Suprapubic skin (tissue), 4 donors: ENCODE measurements around the gene FOXE3.

Experiments
- EP300 ChIP-seq: sonication (generic); formaldehyde crosslinking; IDR thresholded peaks from one replicate; pipeline ENCODE4 v1.6.1; 2017; ENCODE audit warnings: antibody characterized with exemption
- POLR2A ChIP-seq, 2 donors: fragments of 450-650 bp; IDR thresholded peaks; one replicate each; pipeline ENCODE4 v1.6.1; 2017; ENCODE audit warnings: antibody characterized with exemption in 2 of 2, mild to moderate bottlenecking in 2 of 2, moderate library complexity in 2 of 2
- POLR2AphosphoS5 ChIP-seq, 3 donors: sonication (generic); formaldehyde crosslinking; IDR thresholded peaks; one replicate each; pipeline ENCODE4 v1.6.1; 2017; ENCODE audit warnings: antibody characterized with exemption in 3 of 3
- TF ChIP-seq, protein P1 (sequence below), 2 donors: fragments of 200-600 bp in 1 of 2; fragments of 450-650 bp in 1 of 2; sonication (generic) in 1 of 2; IDR thresholded peaks; one replicate each; pipeline ENCODE4 v1.5.1; 2016 to 2019; ENCODE audit warnings: antibody characterized with exemption in 2 of 2, mild to moderate bottlenecking in 1 of 2, moderate library complexity in 1 of 2

DNA sequence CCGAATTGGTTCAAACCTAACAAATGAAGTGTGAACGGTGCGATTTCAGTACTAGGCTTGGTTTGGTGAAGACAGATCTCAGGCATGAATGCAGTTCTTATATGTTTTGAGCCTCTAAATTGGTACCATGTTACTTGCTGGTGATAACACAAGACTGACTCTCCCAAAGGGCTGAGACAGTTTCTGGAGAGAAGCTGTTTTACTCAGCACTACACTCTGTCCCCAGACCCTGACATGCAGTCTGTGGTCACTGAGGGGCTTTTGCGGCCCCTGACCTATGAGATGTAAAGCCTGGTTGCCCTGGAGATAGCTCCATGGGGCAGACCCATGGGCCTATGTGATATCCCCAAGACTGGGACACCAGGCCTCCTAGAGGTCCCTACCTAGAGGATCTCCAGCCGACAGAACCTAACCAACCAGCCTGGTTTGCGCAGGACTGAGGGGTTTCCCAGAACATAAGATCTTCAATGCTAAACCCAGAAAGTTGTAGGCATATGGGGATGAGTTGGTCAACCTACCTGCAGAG lies 19.4 kb upstream of the FOXE3 start:
- TF ChIP-seq, protein P1, sequence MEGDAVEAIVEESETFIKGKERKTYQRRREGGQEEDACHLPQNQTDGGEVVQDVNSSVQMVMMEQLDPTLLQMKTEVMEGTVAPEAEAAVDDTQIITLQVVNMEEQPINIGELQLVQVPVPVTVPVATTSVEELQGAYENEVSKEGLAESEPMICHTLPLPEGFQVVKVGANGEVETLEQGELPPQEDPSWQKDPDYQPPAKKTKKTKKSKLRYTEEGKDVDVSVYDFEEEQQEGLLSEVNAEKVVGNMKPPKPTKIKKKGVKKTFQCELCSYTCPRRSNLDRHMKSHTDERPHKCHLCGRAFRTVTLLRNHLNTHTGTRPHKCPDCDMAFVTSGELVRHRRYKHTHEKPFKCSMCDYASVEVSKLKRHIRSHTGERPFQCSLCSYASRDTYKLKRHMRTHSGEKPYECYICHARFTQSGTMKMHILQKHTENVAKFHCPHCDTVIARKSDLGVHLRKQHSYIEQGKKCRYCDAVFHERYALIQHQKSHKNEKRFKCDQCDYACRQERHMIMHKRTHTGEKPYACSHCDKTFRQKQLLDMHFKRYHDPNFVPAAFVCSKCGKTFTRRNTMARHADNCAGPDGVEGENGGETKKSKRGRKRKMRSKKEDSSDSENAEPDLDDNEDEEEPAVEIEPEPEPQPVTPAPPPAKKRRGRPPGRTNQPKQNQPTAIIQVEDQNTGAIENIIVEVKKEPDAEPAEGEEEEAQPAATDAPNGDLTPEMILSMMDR (IDR thresholded peaks at IDR 0.05): no peak
- TF ChIP-seq POLR2A (IDR thresholded peaks at IDR 0.05) (no peak), POLR2AphosphoS5 (IDR thresholded peaks at IDR 0.05) (no peak), EP300 (no peak)
